A549 (cell line): ENCODE results near the gene GRAMD2A.

ENCODE experiments used
- CHD2 ChIP-seq: fragments of 150-350 bp; IDR thresholded peaks from 2 replicates; pipeline ENCODE4 v1.6.1; 2014; ENCODE audit warnings: low read length; ENCODE audit not compliant: partially characterized antibody
- RAD21 ChIP-seq, 2 experiments: fragments of >200 bp in 1 of 2; sonication (Bioruptor Twin) in 1 of 2; formaldehyde crosslinking in 1 of 2; IDR thresholded peaks in 1 of 2; conservative IDR thresholded peaks in 1 of 2; 2 replicates in 1 of 2; 3 replicates in 1 of 2; pipeline ENCODE4 v1.6.1; 2012 to 2018; ENCODE audit warnings: inconsistent platforms in 1 of 2
- ZSCAN20 ChIP-seq: fragments of 250-450 bp; sonication (Bioruptor Pico); IDR thresholded peaks from 2 replicates; pipeline ENCODE4 v1.8.0; 2022; ENCODE audit warnings: mild to moderate bottlenecking, moderate library complexity
- TF ChIP-seq, protein P1 (sequence below): fragments of >200 bp; sonication (Bioruptor Twin); formaldehyde crosslinking; IDR thresholded peaks from 3 replicates; pipeline ENCODE4 v1.6.1; 2016

- TF ChIP-seq CHD2 (no peak), RAD21 (conservative IDR thresholded peaks at IDR 0.05 in 1 of 2, IDR thresholded peaks at IDR 0.05 in 1 of 2) (no peak), ZSCAN20 (CRISPR knock-in tag) (no peak)
- TF ChIP-seq, protein P1, sequence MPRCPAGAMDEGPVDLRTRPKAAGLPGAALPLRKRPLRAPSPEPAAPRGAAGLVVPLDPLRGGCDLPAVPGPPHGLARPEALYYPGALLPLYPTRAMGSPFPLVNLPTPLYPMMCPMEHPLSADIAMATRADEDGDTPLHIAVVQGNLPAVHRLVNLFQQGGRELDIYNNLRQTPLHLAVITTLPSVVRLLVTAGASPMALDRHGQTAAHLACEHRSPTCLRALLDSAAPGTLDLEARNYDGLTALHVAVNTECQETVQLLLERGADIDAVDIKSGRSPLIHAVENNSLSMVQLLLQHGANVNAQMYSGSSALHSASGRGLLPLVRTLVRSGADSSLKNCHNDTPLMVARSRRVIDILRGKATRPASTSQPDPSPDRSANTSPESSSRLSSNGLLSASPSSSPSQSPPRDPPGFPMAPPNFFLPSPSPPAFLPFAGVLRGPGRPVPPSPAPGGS = no peak
Measured at GRCh38 chr15:72124218-72124617, 73.4 kb downstream of the GRAMD2A start.
